Measurements from ENCODE around the gene NLRC5.
A peak's percentile ranks its signal among the peaks of the same experiment; 100 is the strongest.
"Not testable (repeated sequence)": the region's sequence is repeated elsewhere in the genome, so short reads cannot be mapped to it uniquely, and the experiment has no call there.

NLRC5 gene

DNA sequence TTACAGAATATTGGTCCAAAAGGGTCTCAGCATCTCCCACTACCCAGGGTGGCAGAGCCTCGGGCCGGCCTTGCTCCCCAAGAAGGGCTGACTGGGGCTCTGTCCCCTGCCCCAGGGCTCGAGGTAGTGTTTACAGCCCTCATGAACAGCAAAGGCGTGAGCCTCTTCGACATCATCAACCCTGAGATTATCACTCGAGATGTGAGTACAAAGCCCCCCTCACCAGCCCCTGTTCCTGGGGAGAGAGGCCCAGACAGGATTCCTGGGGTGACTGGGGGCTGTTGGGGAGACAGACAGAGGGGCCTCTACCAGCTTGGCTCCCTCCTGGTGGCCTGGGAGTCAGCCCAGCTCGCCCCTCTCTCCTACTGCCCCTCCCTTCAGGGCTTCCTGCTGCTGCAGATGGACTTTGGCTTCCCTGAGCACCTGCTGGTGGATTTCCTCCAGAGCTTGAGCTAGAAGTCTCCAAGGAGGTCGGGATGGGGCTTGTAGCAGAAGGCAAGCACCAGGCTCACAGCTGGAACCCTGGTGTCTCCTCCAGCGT lies 6.1 kb upstream of the NLRC5 start:
- no peak for DNase-seq (ENCODE audit: low spot score)

DNA sequence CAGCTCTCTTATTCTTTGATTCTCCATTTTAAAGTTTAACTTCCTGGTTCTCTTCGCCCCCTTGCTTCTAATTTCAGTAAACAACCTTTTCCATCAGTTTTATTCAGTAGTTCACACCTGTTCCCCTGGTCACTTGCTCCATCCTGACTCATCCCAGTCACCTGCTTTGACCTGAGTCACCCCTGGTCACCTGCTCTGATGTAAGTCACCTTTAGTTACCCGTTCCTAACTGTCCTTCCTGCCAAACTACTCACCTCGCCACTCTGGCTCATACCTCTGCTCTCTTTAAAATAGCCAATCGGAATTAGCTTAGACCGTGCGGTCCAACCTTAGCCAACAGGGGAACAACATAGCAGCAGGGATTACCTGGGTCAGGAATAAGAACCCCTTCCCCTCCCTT lies 4.7 kb upstream of the NLRC5 start:
- no peak for DNase-seq (ENCODE audit: low spot score)

GRCh38 chr16:56985288-56985961 lies 3.9 kb upstream of the NLRC5 start:
- DNase-seq (ENCODE audit: low spot score): peak; percentile 93

GRCh38 chr16:56985962-56986360 lies 3.4 kb upstream of the NLRC5 start:
- no peak for DNase-seq (ENCODE audit: low spot score)

DNA sequence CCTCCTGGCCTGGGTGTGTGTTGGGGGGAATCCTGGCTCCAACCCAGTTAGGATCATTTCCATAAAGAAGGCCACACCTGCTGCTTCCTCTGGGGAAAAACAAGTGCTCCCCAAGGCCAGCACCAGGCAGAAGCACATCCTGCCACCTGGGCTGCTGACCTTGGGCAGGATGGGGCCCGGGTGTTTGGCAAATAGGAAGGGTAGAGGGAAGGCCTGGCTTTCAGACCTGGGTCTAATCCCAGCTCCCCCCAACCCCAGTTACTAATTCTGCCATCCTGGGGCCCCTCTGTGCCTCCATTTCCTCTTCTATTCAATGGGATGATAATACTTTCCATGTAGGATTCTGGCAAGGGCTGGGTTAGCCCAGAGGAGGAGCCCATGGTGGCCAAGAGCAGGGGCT lies 3.0 kb upstream of the NLRC5 start:
- DNase-seq (ENCODE audit: low spot score): no peak

GRCh38 chr16:56986908-56987307 lies 2.4 kb upstream of the NLRC5 start:
- DNase-seq (ENCODE audit: low spot score): not testable (repeated sequence)

GRCh38 chr16:56987692-56988091 lies 1.7 kb upstream of the NLRC5 start:
- no peak for DNase-seq (ENCODE audit: low spot score)

DNA sequence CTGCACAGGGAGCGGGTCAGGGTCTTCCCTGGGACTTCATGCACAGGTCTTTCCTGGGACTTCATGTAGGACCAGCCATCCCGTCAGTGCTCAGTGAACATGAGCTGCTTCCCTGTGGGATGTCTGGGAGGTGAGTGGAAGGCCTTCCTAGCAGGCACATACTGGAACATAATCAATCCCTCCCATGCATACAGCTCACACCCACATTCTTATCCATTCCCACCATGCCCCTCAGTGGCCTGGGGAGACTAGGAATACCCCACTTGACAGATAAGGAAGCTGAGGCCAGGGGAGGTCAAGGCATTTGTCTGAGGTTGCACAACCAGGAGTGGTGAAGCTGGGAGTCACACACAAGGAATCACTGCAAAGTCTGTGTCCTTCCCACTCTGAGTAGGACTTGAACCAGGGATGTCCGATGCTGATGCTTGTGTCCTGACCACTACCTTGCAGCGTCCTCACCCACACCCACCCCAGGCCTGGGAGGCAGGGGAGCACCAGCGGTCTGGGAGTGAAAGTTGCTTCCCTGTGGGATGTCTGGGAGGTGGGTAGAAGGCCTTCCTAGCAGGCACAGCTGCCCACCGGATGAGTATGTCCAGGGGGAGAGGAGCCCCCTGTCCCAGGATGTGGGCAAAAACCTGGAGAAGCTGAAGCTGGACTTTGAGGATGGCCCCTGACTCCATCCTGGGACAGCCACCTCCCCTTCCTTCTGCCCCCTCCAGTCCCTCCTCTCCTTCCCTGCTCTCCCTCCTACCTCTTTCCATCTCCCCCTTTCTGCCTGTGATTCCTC lies 1.0 kb upstream of the NLRC5 start:
- DNase-seq (ENCODE audit: low spot score): peak; percentile 41

DNA sequence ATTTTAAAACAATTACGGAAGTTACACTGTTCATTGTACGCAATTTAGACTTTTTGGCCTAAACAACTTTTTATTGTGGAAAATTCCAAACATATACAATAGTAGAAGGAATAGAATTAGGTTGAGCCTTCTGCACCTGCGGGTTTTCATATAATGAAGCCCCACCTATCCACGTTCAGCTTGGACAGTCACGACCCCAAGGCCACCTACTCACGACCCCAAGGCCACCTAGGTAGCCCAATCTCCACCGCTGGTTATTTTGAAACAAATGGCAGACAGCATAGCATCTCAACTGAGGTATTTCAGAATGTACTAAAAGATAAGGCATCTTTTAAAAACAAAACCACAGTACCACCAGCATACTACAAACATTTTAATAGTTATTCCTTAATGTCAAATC lies 631 bp downstream of the NLRC5 start:
- no peak for DNase-seq (ENCODE audit: low spot score)

- DNase-seq (ENCODE audit: low spot score): no peak
Observed at GRCh38 chr16:56990407-56991286, 1.3 kb downstream of the NLRC5 start.

- DNase-seq (ENCODE audit: low spot score): not testable (repeated sequence)
Observed at GRCh38 chr16:56992431-56992830, 3.1 kb downstream of the NLRC5 start.

GRCh38 chr16:56993204-56993603 lies 3.8 kb downstream of the NLRC5 start:
- no peak for DNase-seq (ENCODE audit: low spot score)

DNA sequence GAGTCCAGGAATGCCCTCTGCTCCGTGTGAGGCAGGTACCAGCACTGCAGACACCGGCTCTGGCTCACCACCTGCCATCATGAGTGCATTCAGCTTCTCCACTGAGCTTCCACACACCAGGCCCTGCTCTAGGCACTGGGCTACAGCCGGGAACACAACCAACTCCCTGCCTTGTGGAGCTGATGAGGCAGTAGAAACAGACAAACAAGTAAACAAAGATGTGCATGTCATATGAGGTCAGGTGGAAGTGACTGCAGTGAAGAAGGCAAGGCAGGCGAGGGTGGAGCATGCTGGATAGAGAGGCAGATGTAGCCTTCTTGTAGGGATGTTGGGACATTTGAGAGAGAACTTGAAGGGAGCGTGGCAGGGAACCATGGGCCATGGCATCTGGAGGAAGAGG lies 5.0 kb downstream of the NLRC5 start:
- no peak for DNase-seq (ENCODE audit: low spot score)

DNA sequence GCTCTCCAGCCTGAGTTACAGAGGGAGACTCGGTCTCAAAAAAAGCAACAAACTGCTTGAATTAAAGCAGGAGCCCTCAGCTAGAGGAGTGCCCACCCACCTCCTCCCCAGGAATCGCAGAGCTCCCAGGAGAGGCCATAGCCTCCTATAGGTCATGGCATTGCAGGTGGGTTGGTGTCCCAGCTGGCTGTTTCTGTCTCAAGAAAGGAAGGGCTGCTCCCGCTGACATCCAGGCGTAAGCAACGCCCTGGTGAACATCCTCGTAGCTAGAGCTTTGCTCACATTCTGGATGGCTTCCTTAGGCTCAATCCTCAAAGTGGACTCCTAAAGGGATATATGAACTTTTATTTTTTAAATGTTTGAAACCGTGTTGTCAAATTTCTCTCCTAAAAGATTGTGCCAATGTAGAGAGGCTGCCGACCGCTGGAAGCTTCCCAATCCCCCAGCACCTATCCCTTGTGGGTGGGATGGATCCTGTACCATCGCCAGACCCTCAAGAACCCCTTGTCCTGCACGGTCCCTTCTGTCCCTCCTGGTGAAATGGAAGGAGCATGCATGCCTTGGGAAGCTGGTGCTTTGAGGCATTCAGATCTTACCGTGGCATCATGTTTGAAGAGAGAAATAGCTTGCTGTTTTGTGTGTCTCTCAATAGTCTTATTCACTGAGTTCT lies 5.9 kb downstream of the NLRC5 start:
- DNase-seq (ENCODE audit: low spot score): no peak

DNA sequence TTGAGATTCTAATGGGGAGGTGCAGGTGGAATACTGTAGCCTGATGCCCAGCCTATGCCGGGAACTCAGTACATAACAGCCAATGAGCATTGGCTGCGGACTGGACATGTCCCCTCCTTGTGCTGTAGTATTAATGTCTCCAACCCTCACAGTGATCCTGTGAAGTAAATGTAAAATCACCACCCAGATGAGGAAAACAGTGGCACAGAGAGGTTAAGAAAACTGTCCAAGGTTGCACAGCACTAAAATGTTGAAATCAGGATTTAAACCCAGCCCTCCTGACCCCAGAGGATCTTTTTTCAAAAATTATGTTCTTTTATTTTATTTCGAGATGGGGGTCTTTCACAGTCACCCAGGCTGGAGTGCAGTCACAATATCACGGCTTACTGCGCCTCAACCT lies 7.9 kb downstream of the NLRC5 start:
- DNase-seq (ENCODE audit: low spot score): no peak

DNA sequence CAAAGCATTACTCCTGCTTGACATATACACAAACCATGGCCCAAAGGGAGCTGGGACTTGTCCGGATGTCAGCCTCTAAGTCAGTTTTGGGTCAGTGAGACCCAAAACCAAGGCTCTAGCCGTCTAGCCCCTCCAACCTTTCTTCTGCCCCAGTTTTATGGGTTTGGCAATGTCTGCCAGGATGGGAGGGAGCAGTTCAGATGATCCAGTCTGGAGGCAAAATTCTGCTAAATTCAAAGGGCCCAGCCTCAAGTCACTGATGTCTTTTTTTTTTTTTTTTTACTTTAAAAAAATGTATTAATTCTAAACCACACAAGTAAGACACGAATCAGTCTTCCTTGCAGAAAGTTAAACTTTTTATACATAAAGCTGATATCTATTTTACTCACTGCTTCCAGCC lies 8.6 kb downstream of the NLRC5 start:
- DNase-seq (ENCODE audit: low spot score): no peak

GRCh38 chr16:56998352-56998751 lies 9.0 kb downstream of the NLRC5 start:
- DNase-seq (ENCODE audit: low spot score): no peak

- DNase-seq (ENCODE audit: low spot score): no peak
Observed at GRCh38 chr16:56998861-56999260, 9.5 kb downstream of the NLRC5 start.

DNA sequence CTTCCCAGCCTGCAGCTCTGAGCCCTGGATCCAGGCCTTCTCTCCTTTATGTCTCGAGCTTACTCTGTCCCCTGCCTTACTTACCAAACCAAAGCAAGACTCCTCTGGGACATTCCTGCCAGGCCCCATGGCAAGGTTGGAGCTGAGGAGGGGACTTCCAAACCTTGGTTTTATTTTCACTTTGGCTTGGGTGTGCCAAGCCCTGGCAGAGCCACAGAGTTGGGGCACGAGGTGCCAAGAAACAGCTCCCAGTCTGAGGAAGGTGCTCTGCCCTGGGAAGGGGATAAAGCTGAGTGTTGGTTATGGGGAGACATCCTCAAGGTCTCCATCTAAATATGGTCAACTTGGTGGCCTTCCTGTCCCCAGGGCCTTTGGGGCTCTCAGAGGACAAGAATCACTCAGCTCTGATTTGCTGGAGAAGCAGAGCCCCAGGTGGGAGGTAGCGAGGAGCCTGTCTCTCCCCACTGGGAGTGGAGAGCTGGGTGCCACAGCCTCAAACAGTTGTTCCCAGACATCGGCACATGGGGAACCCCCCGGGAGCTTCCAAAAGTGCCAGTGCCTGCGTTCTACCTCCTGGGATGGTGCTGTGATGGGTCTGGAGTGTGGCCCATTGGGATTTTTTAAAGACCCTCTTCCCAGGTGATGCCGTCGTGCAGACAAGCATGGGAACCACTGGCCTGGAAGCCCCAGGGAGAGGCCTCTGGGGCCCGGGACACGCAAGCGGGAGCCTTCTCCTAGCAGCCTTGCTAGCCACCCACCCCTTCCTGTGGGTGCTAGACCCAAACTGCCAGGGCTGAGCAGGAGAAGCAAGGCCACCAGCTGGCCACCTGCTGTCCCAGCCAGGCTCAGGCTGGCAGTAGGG lies 10.3 kb downstream of the NLRC5 start:
- DNase-seq (ENCODE audit: low spot score): no peak

DNA sequence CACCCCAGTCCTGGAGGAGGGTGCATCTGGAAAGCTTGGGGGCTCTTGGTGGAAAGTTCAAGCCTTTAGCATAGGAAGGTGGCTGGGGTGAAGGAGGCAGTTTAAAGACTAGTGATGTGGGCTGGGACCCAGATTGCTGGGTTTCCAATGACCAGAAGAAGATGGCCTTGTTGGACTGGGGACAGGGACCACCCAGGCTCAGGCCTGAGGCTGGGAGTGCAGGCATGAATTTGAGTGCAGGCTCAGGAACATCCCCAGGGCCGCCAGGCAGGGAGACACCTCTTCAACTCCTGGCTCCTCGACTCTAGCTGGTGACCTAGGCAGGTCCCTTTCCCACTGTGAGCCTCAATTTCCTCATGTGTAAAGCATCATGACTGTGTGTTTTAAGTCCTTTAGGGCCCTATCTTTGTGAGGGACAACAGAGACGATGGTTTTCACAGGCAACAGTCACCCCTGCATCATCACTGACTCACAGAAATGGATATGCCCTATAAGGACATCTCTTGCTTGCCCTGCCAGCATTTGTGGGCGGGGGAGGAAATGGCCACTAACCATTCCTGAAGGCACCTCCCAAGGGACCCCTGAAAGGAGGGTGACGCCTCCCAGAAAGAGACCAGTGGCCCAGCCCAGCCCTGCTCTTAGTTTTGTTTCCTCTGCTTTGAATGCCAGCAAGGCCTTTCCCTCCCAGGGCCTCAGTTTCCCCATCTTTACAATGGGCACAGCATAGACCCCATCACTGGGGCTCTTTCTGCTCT lies 11.1 kb downstream of the NLRC5 start:
- DNase-seq (ENCODE audit: low spot score): peak; percentile 94
